ENCODE results near the gene WDFY4. TPM values are rescaled to one million over a fixed set of nuclear protein-coding genes. Genes with fewer than 3 reads are reported as not detected.

WDFY4 gene
- total RNA-seq, 6 experiments from 2014 or later: not detected

- DNase-seq: no peak
- H3K36me3 Mint-ChIP-seq (ENCODE audit: low read depth): no peaks in the 10 kb centered on the region
- H3K27ac Mint-ChIP-seq: no peak overlapping the region
- TF ChIP-seq CTCF (IDR thresholded peaks at IDR 0.05): no peak
- H3K27me3 Mint-ChIP-seq (ENCODE audit: insufficient read depth): peaks cover 32% of the 10 kb centered on the region
- H3K4me3 Mint-ChIP-seq: no peak overlapping the region
- peaks cover 4% of the 10 kb centered on the region; the same call in 1 of the 2 replicates for H3K9me3 Mint-ChIP-seq
- no peaks in the 10 kb centered on the region for H3K4me1 Mint-ChIP-seq (ENCODE audit: low read depth)
These were observed 149.7 kb downstream of the WDFY4 start for GRCh38 chr10:48834189-48834965.

- no peak for DNase-seq
- Mint-ChIP-seq H3K27ac (no peak overlapping the region), H3K36me3 (ENCODE audit: low read depth) (no peaks in the 10 kb centered on the region), H3K4me1 (ENCODE audit: low read depth) (no peaks in the 10 kb centered on the region), H3K27me3 (ENCODE audit: insufficient read depth) (peaks cover 28% of the 10 kb centered on the region), H3K9me3 (peaks cover 4% of the 10 kb centered on the region; the same call in 1 of the 2 replicates), H3K4me3 (no peak overlapping the region)
- no peak for TF ChIP-seq CTCF (IDR thresholded peaks at IDR 0.05)
These were observed 151.1 kb downstream of the WDFY4 start for GRCh38 chr10:48835781-48836180.

GRCh38 chr10:48836605-48837004 lies 151.9 kb downstream of the WDFY4 start:
- no peak overlapping the region for H3K27ac Mint-ChIP-seq
- no peaks in the 10 kb centered on the region for H3K36me3 Mint-ChIP-seq (ENCODE audit: low read depth)
- H3K9me3 Mint-ChIP-seq: peaks cover 4% of the 10 kb centered on the region; the same call in 1 of the 2 replicates
- no peak for DNase-seq
- H3K4me3 Mint-ChIP-seq: no peak overlapping the region
- H3K4me1 Mint-ChIP-seq (ENCODE audit: low read depth): no peaks in the 10 kb centered on the region
- TF ChIP-seq CTCF (IDR thresholded peaks at IDR 0.05): no peak
- H3K27me3 Mint-ChIP-seq (ENCODE audit: insufficient read depth): peaks cover 28% of the 10 kb centered on the region

GRCh38 chr10:48838834-48839233 lies 154.2 kb downstream of the WDFY4 start:
- DNase-seq: no peak
- no peak for TF ChIP-seq CTCF (IDR thresholded peaks at IDR 0.05)
- Mint-ChIP-seq H3K27ac (no peak overlapping the region), H3K36me3 (ENCODE audit: low read depth) (no peaks in the 10 kb centered on the region), H3K4me3 (no peak overlapping the region), H3K4me1 (ENCODE audit: low read depth) (no peaks in the 10 kb centered on the region), H3K9me3 (no peaks in the 10 kb centered on the region), H3K27me3 (ENCODE audit: insufficient read depth) (peaks cover 25% of the 10 kb centered on the region)

GRCh38 chr10:48839809-48840679 lies 155.4 kb downstream of the WDFY4 start:
- Mint-ChIP-seq H3K4me3 (no peak overlapping the region), H3K27ac (no peak overlapping the region), H3K4me1 (ENCODE audit: low read depth) (no peaks in the 10 kb centered on the region), H3K9me3 (no peaks in the 10 kb centered on the region), H3K36me3 (ENCODE audit: low read depth) (no peaks in the 10 kb centered on the region), H3K27me3 (ENCODE audit: insufficient read depth) (peaks cover 31% of the 10 kb centered on the region)
- TF ChIP-seq CTCF (IDR thresholded peaks at IDR 0.05): no peak
- DNase-seq: no peak
